H1 (cell line): Measurements from ENCODE around the gene TTC34. TPM values are rescaled to one million over a fixed set of nuclear protein-coding genes. Genes with fewer than 3 reads are reported as not detected.

ENCODE experiments used
- CTCF ChIA-PET: fragments of 300-600 bp; sonication (Branson Sonifier 250); formaldehyde crosslinking; loops from one replicate; lab custom pipeline; 2021; ENCODE audit not compliant: partially characterized antibody; lab: Charles Lee
- POLR2A ChIA-PET: fragments of 300-600 bp; sonication (Branson Sonifier 250); formaldehyde crosslinking; loops from one replicate; lab custom pipeline; 2021; ENCODE audit warnings: inconsistent platforms; ENCODE audit not compliant: partially characterized antibody; lab: Charles Lee
- DNase-seq, 2 experiments: peaks; one replicate each; pipeline versions ENCODE4 v3.0.0 to v3.0.0-alpha.2; 2010 to 2022; ENCODE audit warnings: low spot score in 2 of 2, low read depth in 1 of 2, mixed read lengths in 1 of 2
- FAIRE-seq: peaks from 2 replicates; lab custom pipeline; 2011; peaks lifted over from hg19 to GRCh38; lab: Jason Lieb, UNC
- H2AFZ ChIP-seq: 2 replicates; pipeline ENCODE4 v1.8.1; 2012; ENCODE audit warnings: low read length, inconsistent platforms
- H2AK5ac ChIP-seq: 2 replicates; pipeline ENCODE4 v1.6.1; 2013; ENCODE audit warnings: low read depth, low read length
- H2BK120ac ChIP-seq: replicated peaks from 2 replicates; pipeline ENCODE3; 2013; ENCODE audit warnings: low read depth, low read length, inconsistent platforms
- H2BK12ac ChIP-seq: 2 replicates; pipeline ENCODE4 v1.6.1; 2013; ENCODE audit warnings: low read depth, low read length
- H2BK15ac ChIP-seq: 2 replicates; pipeline ENCODE4 v1.6.1; 2013; ENCODE audit warnings: low read length
- H2BK20ac ChIP-seq: 2 replicates; pipeline ENCODE4 v1.6.1; 2013; ENCODE audit warnings: low read length
- H2BK5ac ChIP-seq: 2 replicates; pipeline ENCODE4 v1.6.1; 2013; ENCODE audit warnings: low read depth, low read length
- H3K14ac ChIP-seq: 2 replicates; pipeline ENCODE4 v1.6.1; 2013; ENCODE audit warnings: inconsistent platforms; ENCODE audit not compliant: insufficient read length
- H3K18ac ChIP-seq: 2 replicates; pipeline ENCODE4 v1.6.1; 2013; ENCODE audit warnings: low read length; ENCODE audit errors: extremely low read depth
- H3K23ac ChIP-seq: 2 replicates; pipeline ENCODE4 v1.6.1; 2013; ENCODE audit warnings: inconsistent platforms; ENCODE audit not compliant: insufficient read length
- H3K23me2 ChIP-seq: 2 replicates; pipeline ENCODE4 v1.6.1; 2013; ENCODE audit warnings: low read depth, low read length
- H3K27ac ChIP-seq: 2 replicates; pipeline ENCODE4 v1.6.1; 2011; ENCODE audit warnings: low read depth, low read length, inconsistent platforms
- H3K27me3 ChIP-seq, 4 experiments: replicated peaks in 1 of 4; 1 replicate in 1 of 4; 2 replicates in 3 of 4; pipeline versions ENCODE4 v1.6.1 to v1.8.1; 2011 to 2013; ENCODE audit warnings: low read length in 3 of 4, mild to moderate bottlenecking in 3 of 4, inconsistent platforms in 2 of 4, mixed read lengths in 2 of 4, moderate library complexity in 1 of 4; ENCODE audit not compliant: control insufficient read depth in 3 of 4, insufficient read depth in 3 of 4; ENCODE audit errors: extremely low read depth in 1 of 4
- H3K36me3 ChIP-seq, 4 experiments: 2 replicates each; pipeline versions ENCODE4 v1.6.1 to v1.8.1; 2011 to 2013; ENCODE audit warnings: mild to moderate bottlenecking in 4 of 4, low read length in 3 of 4, moderate library complexity in 2 of 4, control low read depth in 1 of 4, inconsistent platforms in 1 of 4; ENCODE audit not compliant: insufficient read depth in 4 of 4, control insufficient read depth in 2 of 4
- H3K4ac ChIP-seq: replicated peaks from 2 replicates; pipeline ENCODE3; 2013; ENCODE audit warnings: low read length, low read depth, mixed read lengths, inconsistent platforms; ENCODE audit not compliant: insufficient read length
- H3K4me1 ChIP-seq, 4 experiments: replicated peaks in 1 of 4; 1 replicate in 1 of 4; 2 replicates in 3 of 4; pipeline versions ENCODE4 v1.6.1 to v1.8.1; 2011 to 2013; ENCODE audit warnings: low read length in 3 of 4, inconsistent platforms in 2 of 4, mixed read lengths in 1 of 4; ENCODE audit not compliant: insufficient read depth in 4 of 4, control insufficient read depth in 3 of 4
- H3K4me2 ChIP-seq, 2 experiments: 2 replicates each; pipeline versions ENCODE4 v1.6.1 to v1.8.1; 2011 to 2013; ENCODE audit warnings: low read depth in 2 of 2, low read length in 2 of 2, control low read depth in 1 of 2, inconsistent platforms in 1 of 2, mild to moderate bottlenecking in 1 of 2; ENCODE audit not compliant: insufficient read depth in 1 of 2
- H3K4me3 ChIP-seq, 4 experiments: fragments of 200-600, 300-600 bp in 1 of 4; sonication (generic), shearing (Covaris generic), sonication (Bioruptor Twin) in 1 of 4; 2 replicates each; pipeline versions ENCODE4 v1.5.1 to v1.8.1; 2011 to 2016; ENCODE audit warnings: low read length in 4 of 4, low read depth in 3 of 4, control low read depth in 2 of 4, inconsistent platforms in 2 of 4, mild to moderate bottlenecking in 2 of 4, mixed read lengths in 1 of 4, moderate library complexity in 1 of 4; ENCODE audit not compliant: insufficient read depth in 2 of 4; ENCODE audit errors: extremely low read depth in 1 of 4
- H3K56ac ChIP-seq: replicated peaks from 2 replicates; pipeline ENCODE3; 2013; ENCODE audit warnings: low read depth, mild to moderate bottlenecking, mixed read lengths, low read length, inconsistent platforms; ENCODE audit not compliant: insufficient read length
- H3K79me1 ChIP-seq: 2 replicates; pipeline ENCODE4 v1.6.1; 2013; ENCODE audit warnings: low read depth, low read length, control low read depth
- H3K79me2 ChIP-seq, 2 experiments: 2 replicates each; pipeline versions ENCODE4 v1.6.1 to v1.8.1; 2012 to 2013; ENCODE audit warnings: low read length in 2 of 2, mild to moderate bottlenecking in 2 of 2, inconsistent platforms in 1 of 2; ENCODE audit not compliant: insufficient read depth in 2 of 2, control insufficient read depth in 1 of 2
- H3K9ac ChIP-seq, 4 experiments: replicated peaks in 1 of 4; 1 replicate in 1 of 4; 2 replicates in 3 of 4; pipeline versions ENCODE4 v1.6.1 to v1.8.1; 2011 to 2013; ENCODE audit warnings: low read depth in 3 of 4, low read length in 3 of 4, control low read depth in 2 of 4, mild to moderate bottlenecking in 2 of 4, moderate library complexity in 2 of 4, inconsistent platforms in 1 of 4; ENCODE audit errors: extremely low read depth in 1 of 4
- H3K9me3 ChIP-seq, 2 experiments: 2 replicates each; pipeline versions ENCODE4 v1.6.1 to v1.8.1; 2012 to 2013; ENCODE audit warnings: mild to moderate bottlenecking in 2 of 2, moderate library complexity in 2 of 2, control low read depth in 1 of 2, inconsistent platforms in 1 of 2, low read depth in 1 of 2, low read length in 1 of 2, mixed read lengths in 1 of 2; ENCODE audit not compliant: insufficient read depth in 2 of 2
- H4K20me1 ChIP-seq, 2 experiments: replicated peaks in 1 of 2; 2 replicates each; pipeline versions ENCODE3 to v1.8.1; 2011 to 2013; ENCODE audit warnings: inconsistent platforms in 2 of 2, low read length in 2 of 2, mild to moderate bottlenecking in 1 of 2; ENCODE audit not compliant: insufficient read depth in 2 of 2, control insufficient read depth in 1 of 2
- H4K5ac ChIP-seq: 2 replicates; pipeline ENCODE4 v1.6.1; 2013; ENCODE audit warnings: low read length, low read depth, mixed read lengths, inconsistent platforms; ENCODE audit not compliant: insufficient read length
- H4K8ac ChIP-seq: 2 replicates; pipeline ENCODE4 v1.8.0; 2013; ENCODE audit warnings: mild to moderate bottlenecking, moderate library complexity, low read length, inconsistent platforms; ENCODE audit not compliant: insufficient read depth; ENCODE audit errors: extremely low read depth
- H4K91ac ChIP-seq: replicated peaks from 2 replicates; pipeline ENCODE3; 2013; ENCODE audit warnings: low read length, mixed read lengths, inconsistent platforms; ENCODE audit not compliant: insufficient read length
- JUND ChIP-seq: IDR thresholded peaks from 2 replicates; pipeline ENCODE4 v1.6.1; 2011; ENCODE audit warnings: mild to moderate bottlenecking, improper control_type of control experiment, low read length
- NRF1 ChIP-seq: IDR thresholded peaks from 2 replicates; pipeline ENCODE4 v1.6.1; 2011; ENCODE audit warnings: mild to moderate bottlenecking, low read depth, low read length, improper control_type of control experiment
- POLR2AphosphoS5 ChIP-seq: IDR thresholded peaks from 2 replicates; pipeline ENCODE4 v1.6.1; 2011; ENCODE audit warnings: low read depth, low read length
- RBBP5 ChIP-seq: IDR thresholded peaks from 2 replicates; pipeline ENCODE4 v1.7.1; 2012; ENCODE audit warnings: low read depth, mild to moderate bottlenecking, inconsistent platforms, low read length, moderate library complexity, borderline replicate concordance
- SAP30 ChIP-seq: fragments of 300-600 bp; sonication (generic); IDR thresholded peaks from 2 replicates; pipeline ENCODE4 v1.7.1; 2012; ENCODE audit warnings: low read length, moderate library complexity, mild to moderate bottlenecking, inconsistent platforms; ENCODE audit not compliant: insufficient read depth, insufficient replicate concordance
- SIN3A ChIP-seq, 2 experiments: IDR thresholded peaks in 1 of 2; conservative IDR thresholded peaks in 1 of 2; 2 replicates each; pipeline ENCODE4 v1.6.1; 2011 to 2012; ENCODE audit warnings: low read length in 2 of 2, improper control_type of control experiment in 1 of 2, low read depth in 1 of 2, mild to moderate bottlenecking in 1 of 2
- SIX5 ChIP-seq: IDR thresholded peaks from 2 replicates; pipeline ENCODE4 v1.6.1; 2011; ENCODE audit warnings: mild to moderate bottlenecking, low read depth, low read length
- TBP ChIP-seq: IDR thresholded peaks from 2 replicates; pipeline ENCODE4 v1.6.1; 2011; ENCODE audit warnings: low read depth, low read length, improper control_type of control experiment
- WGBS, 2 experiments: shearing (Covaris generic) in 1 of 2; methylation state at CpG; one replicate each; pipeline versions ENCODE4 v1.1.6 to v1.1.7; 2013 to 2015; ENCODE audit warnings: low lambda C conversion rate in 2 of 2, mixed read lengths in 2 of 2, inconsistent platforms in 1 of 2, low coverage in 1 of 2, missing lambda C conversion rate in 1 of 2; ENCODE audit not compliant: insufficient replicate concordance in 2 of 2, insufficient coverage in 1 of 2, insufficient read length in 1 of 2; ENCODE audit errors: extremely low coverage in 1 of 2, missing lambda C conversion rate in 1 of 2; 5-methylcytosine and 5-hydroxymethylcytosine counted together
- polyA plus RNA-seq, 7 experiments: library from polyadenylated mRNA; depleted of rRNA in 3 of 7; stranded (reverse) in 5 of 7; unstranded in 2 of 7; fragments of >200 nt in 5 of 7; fragments of 200-250 nt in 2 of 7; gene quantifications; 1 replicate in 5 of 7; 2 replicates in 1 of 7; 4 replicates in 1 of 7; pipeline versions ENCODE4 v1.2.1 to v1.2.3, GENCODE V29; 2011 to 2013; ENCODE audit warnings: missing spikeins in 2 of 7, mixed read lengths in 2 of 7
- total RNA-seq: library from RNA; stranded (reverse); fragmentation: NEBNext Ultra II Directional; extraction: Animal tissue kit (Norgen Biotek cat#: 25700); gene quantifications from 2 replicates; pipeline ENCODE4 v1.2.1, GENCODE V29; 2021
- TF ChIP-seq, protein P1 (sequence below): IDR thresholded peaks from 2 replicates; pipeline ENCODE4 v1.6.1; 2012; ENCODE audit warnings: inconsistent platforms
- TF ChIP-seq, protein P2 (sequence below): IDR thresholded peaks from 2 replicates; pipeline ENCODE4 v1.6.1; 2012; ENCODE audit warnings: low read length, inconsistent platforms

TTC34 gene
- total and polyA plus RNA-seq, 2 of the 8 experiments (the other 6 are each of a cell fraction or from before 2014, with no cell fraction given), result 0.23 to 0.50 TPM

DNA sequence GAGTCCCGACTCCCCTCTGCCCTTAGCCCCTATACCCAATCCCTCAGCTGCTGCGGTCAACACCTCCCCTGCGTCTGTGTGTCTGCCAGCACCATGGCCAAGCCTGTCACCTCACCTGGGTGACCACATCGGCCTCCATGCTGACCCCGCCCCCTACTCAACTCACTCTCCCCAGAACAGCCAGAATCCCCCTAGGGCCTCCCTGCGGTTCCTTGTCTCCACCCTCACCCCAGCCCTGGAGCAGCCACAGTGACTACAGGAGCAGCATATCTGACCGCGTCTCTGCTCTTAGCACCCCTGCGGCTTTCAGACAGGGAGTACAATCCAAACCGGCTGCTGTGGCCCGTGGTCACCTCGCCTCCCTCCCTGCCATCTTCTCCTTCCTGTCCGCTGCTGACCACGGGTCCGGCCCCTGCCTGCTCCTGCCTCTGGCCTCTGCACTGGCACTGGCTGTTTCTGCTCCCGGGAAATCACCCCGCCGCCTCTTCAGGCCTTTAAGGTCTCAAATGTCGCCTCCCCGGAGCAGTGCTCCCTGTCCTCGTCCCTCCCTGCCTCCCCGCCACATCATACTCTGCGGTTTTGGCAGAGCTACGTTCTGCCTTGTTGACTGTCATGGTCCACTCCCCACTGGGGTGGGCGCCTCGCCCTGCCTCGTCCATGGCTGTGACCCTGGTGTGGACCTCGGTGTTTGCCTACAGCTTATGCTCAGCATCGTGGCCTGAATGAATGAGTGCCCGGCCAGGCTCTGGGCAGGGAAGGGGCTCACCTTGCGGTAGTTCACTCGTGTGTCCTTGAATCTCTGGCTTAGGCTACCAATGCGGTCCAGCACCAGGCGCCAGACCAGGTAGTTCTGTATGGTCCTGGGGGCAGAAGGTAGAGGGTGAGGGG, 203.8 kb downstream of the TTC34 start:
- no peak overlapping the region for H3K9ac ChIP-seq
- no peak overlapping the region for H2AK5ac ChIP-seq
- no peak overlapping the region for H3K4me2 ChIP-seq
- no peaks in the 10 kb centered on the region for H3K23me2 ChIP-seq
- no peak overlapping the region for H3K4ac ChIP-seq
- no peaks in the 10 kb centered on the region for H3K79me2 ChIP-seq
- H3K36me3 ChIP-seq, result no peaks in the 10 kb centered on the region
- no peak overlapping the region for H2BK12ac ChIP-seq
- H2AFZ ChIP-seq, result no peak overlapping the region
- H2BK20ac ChIP-seq, result no peak overlapping the region
- no peak overlapping the region for H4K91ac ChIP-seq
- no peaks in the 10 kb centered on the region for H3K9me3 ChIP-seq
- H3K79me1 ChIP-seq, result no peaks in the 10 kb centered on the region
- H3K27me3 ChIP-seq, result no peaks in the 10 kb centered on the region
- H3K56ac ChIP-seq, result no peak overlapping the region
- WGBS, 2 experiments, result 85% methylated on average over 29 of the region's 34 CpGs; no CpG with 5 or more reads in 1 of the 2 experiments
- no peak overlapping the region for H2BK120ac ChIP-seq
- H2BK5ac ChIP-seq, result no peak overlapping the region
- no peak overlapping the region for H4K5ac ChIP-seq
- no peaks in the 10 kb centered on the region for H3K4me1 ChIP-seq
- CTCF ChIA-PET, result interaction anchor here (0.6 kb wide), 1 partner anchor 31 kb away, joined by 3 read pairs; no protein-coding TSS in a partner anchor
- H2BK15ac ChIP-seq, result no peak overlapping the region
- H3K4me3 ChIP-seq, result no peak overlapping the region
- no peak overlapping the region for H3K18ac ChIP-seq
- H3K27ac ChIP-seq, result no peak overlapping the region
- no peak overlapping the region for H4K8ac ChIP-seq
- DNase-seq (no peak), FAIRE-seq (no peak)
- POLR2A ChIA-PET, result no interaction called here
- no peak overlapping the region for H3K14ac ChIP-seq
- H3K23ac ChIP-seq, result no peak overlapping the region
- H4K20me1 ChIP-seq, result no peaks in the 10 kb centered on the region
- TF ChIP-seq NRF1 (no peak), SIX5 (no peak), TBP (no peak), POLR2AphosphoS5 (no peak), SIN3A (conservative IDR thresholded peaks at IDR 0.05 in 1 of 2, IDR thresholded peaks at IDR 0.05 in 1 of 2; ENCODE audit: low read depth in 1 of 2, low read length in 2 of 2) (no peak), JUND (no peak), RBBP5 (no peak), SAP30 (no peak)
- TF ChIP-seq, protein P1, sequence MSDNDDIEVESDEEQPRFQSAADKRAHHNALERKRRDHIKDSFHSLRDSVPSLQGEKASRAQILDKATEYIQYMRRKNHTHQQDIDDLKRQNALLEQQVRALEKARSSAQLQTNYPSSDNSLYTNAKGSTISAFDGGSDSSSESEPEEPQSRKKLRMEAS, result no peak
- TF ChIP-seq, protein P2, sequence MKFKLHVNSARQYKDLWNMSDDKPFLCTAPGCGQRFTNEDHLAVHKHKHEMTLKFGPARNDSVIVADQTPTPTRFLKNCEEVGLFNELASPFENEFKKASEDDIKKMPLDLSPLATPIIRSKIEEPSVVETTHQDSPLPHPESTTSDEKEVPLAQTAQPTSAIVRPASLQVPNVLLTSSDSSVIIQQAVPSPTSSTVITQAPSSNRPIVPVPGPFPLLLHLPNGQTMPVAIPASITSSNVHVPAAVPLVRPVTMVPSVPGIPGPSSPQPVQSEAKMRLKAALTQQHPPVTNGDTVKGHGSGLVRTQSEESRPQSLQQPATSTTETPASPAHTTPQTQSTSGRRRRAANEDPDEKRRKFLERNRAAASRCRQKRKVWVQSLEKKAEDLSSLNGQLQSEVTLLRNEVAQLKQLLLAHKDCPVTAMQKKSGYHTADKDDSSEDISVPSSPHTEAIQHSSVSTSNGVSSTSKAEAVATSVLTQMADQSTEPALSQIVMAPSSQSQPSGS, result no peak
